Measurements from ENCODE around the gene CERS5.

Gene CERS5

DNA sequence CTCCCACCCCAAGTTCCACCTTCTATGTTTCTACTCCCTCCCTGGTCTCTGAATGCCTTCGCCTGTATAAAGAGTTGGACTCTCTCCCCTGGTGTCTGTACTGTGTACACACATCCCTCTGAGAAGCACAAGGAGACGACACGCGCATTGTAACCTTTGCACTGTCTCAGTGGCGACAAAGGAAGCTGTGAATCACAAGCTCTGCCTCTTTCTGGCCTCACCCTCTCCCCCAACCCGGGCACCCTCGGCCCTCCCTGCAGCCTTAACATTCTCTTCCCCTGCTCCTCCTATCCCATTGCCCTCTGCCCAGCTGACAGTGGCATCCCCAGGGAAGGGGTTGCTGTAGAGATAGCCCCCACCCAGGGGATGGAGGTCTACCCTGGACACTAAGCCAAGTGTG, 84.5 kb downstream of the CERS5 start:
- no peak for DNase-seq (ENCODE audit: low read depth)
- TF ChIP-seq CTCF (IDR thresholded peaks at IDR 0.05; ENCODE audit: insufficient read depth, low read depth, low read length, missing control alignments) = no peak
- no peak overlapping the region for H3K4me3 ChIP-seq (ENCODE audit: low read depth, low read length)

DNA sequence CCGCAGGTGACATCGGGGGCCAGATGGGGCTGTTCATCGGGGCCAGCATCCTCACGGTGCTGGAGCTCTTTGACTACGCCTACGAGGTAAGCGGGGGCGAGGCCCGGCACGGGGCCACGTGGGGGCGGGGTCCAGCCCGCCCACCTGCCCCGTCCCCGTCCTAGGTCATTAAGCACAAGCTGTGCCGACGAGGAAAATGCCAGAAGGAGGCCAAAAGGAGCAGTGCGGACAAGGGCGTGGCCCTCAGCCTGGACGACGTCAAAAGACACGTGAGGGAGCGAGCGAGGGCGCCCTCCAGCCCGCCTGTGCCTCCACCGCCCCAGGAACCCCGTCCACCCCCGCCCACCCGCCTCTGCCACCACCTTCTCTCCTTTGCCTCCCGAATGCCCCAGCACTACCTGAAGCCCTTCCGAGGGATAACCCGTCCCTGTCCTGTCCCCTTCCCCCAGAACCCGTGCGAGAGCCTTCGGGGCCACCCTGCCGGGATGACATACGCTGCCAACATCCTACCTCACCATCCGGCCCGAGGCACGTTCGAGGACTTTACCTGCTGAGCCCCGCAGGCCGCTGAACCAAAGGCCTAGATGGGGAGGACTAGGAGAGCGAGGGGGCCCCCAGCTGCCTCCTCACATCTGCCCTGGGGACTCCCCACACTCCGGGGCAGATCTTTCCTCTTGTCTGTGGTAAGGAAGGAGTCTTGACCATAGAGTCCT, 85.9 kb downstream of the CERS5 start:
- TF ChIP-seq CTCF (IDR thresholded peaks at IDR 0.05; ENCODE audit: insufficient read depth, low read depth, low read length, missing control alignments) = no peak
- DNase-seq (ENCODE audit: low read depth) = no peak
- H3K4me3 ChIP-seq (ENCODE audit: low read depth, low read length) = no peak overlapping the region

DNA sequence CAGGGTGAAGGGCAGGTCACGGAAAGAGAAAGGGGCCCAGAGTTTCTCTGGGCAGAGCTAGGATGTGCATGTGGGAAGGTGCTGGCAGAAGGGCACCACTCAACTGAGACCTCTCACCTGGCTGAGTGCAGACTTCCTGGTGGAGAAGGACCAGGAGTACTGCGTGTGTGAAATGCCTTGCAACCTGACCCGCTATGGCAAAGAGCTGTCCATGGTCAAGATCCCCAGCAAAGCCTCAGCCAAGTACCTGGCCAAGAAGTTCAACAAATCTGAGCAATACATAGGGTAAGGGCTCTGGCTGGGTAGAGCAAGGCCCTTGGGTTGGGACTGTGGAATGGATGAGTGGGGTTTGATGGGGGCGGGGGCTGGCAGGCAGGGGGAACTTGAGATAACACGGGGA, 87.4 kb downstream of the CERS5 start:
- no peak for TF ChIP-seq CTCF (IDR thresholded peaks at IDR 0.05; ENCODE audit: insufficient read depth, low read depth, low read length, missing control alignments)
- DNase-seq (ENCODE audit: low read depth) = no peak
- H3K4me3 ChIP-seq (ENCODE audit: low read depth, low read length) = no peak overlapping the region

Data from GM12865 (cell line).